ENCODE results near the gene NOL9. TPM values are rescaled to one million over a fixed set of nuclear protein-coding genes. Genes with fewer than 3 reads are reported as not detected.

The NOL9 gene
- total RNA-seq, 4 donors from 2014 or later, result 19.4 to 33.6 (median 27.5) TPM

DNA sequence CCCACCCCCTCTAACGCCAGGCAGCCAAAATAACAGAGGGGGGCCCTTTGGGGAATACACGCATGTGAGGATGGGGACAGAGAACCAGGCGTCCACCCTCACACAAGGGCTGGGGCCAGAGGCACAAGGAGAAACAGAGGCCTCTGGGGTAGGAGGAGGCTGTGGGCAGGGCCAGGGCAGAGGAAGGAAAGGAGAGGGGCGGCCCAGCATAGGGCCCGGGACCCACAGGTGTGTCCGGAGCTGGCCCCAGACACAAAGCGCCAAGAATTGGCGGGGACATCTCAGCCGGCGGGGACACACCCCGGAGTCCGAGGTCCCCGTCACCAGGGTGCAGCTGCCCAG lies 69.5 kb downstream of the NOL9 start:
- H3K27me3 ChIP-seq, result peaks cover 18% of the 10 kb centered on the region
- WGBS, result 26% methylated on average over 7 of the region's 13 CpGs
- DNase-seq (ENCODE audit: low spot score in 2 of 2), result no peak
- H3K9me3 ChIP-seq, result no peaks in the 10 kb centered on the region
- TF ChIP-seq POLR2A (IDR thresholded peaks at IDR 0.05) (no peak), POLR2AphosphoS5 (IDR thresholded peaks at IDR 0.05) (no peak), EP300 (IDR thresholded peaks at IDR 0.05) (no peak)
- TF ChIP-seq, protein P1, sequence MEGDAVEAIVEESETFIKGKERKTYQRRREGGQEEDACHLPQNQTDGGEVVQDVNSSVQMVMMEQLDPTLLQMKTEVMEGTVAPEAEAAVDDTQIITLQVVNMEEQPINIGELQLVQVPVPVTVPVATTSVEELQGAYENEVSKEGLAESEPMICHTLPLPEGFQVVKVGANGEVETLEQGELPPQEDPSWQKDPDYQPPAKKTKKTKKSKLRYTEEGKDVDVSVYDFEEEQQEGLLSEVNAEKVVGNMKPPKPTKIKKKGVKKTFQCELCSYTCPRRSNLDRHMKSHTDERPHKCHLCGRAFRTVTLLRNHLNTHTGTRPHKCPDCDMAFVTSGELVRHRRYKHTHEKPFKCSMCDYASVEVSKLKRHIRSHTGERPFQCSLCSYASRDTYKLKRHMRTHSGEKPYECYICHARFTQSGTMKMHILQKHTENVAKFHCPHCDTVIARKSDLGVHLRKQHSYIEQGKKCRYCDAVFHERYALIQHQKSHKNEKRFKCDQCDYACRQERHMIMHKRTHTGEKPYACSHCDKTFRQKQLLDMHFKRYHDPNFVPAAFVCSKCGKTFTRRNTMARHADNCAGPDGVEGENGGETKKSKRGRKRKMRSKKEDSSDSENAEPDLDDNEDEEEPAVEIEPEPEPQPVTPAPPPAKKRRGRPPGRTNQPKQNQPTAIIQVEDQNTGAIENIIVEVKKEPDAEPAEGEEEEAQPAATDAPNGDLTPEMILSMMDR (IDR thresholded peaks at IDR 0.05), result no peak
- H3K27ac ChIP-seq, result peak overlapping the region; percentile 83
- H3K36me3 ChIP-seq, result no peaks in the 10 kb centered on the region
- peaks cover 67% of the 10 kb centered on the region for H3K4me1 ChIP-seq
- H3K4me3 ChIP-seq, result peak overlapping the region; percentile 65

DNA sequence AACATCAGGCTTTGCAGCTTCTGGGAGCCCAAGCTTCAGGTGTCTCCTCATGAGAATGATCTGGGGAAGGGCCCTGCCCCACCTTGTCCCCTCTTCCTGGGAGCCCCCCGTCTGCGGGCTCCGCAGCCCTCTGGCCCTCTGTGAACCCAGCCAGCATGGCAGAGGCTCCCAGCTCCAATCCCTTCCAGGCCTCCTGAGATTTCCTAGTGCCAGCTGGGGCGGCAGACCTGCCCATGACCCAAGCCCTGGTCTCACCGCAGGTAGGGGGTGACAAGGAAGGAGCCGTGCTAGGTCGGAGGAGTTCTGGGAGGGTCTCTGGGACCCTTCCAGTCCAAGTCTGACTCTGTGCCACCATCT lies 70.6 kb downstream of the NOL9 start:
- TF ChIP-seq EP300 (IDR thresholded peaks at IDR 0.05) (no peak), POLR2AphosphoS5 (IDR thresholded peaks at IDR 0.05) (no peak)
- TF ChIP-seq, protein P1 (IDR thresholded peaks at IDR 0.05), result no peak
- Histone ChIP-seq H3K27ac (peak overlapping the region; percentile 83), H3K4me3 (no peak overlapping the region), H3K4me1 (peaks cover 60% of the 10 kb centered on the region), H3K27me3 (peaks cover 18% of the 10 kb centered on the region), H3K9me3 (no peaks in the 10 kb centered on the region), H3K36me3 (no peaks in the 10 kb centered on the region)
- WGBS, result 87% methylated on average over 3 of the region's 7 CpGs
- DNase-seq (ENCODE audit: low spot score in 2 of 2), result no peak

DNA sequence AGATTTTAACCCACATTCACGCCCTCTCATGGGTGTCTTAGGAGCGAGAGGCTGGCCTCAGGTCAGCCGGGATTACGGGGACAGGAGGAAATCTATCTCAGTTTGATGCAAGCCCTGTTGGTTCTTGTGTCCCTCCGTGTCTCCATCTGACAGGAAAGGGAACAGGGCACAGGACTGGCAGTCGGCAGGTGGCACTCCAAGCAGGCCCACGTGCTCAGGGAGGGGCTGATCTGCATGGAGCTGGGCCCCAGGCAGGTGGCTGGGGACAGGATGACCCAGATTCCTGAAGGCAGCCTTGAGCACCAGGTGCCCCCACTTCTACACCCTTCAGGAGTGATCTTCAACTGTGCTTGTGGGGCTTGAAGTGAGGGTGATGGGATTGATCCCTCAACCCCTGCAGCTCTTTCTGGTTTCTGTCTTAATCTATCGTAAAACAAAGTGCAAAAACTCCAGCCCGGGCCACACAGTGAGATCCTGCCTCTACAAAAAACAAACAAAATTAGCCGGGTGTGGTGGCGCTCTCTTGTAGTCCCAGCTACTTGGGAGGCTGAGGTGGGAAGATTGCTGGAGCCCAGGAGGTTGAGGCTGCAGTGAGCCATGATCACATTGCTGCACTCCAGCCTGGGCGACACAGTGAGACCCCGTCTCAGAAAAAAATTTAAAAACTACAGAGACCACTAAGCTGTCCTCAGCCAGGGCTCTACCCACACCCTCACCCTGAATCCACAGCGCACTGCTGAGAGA lies 71.1 kb downstream of the NOL9 start:
- H3K9me3 ChIP-seq, result no peaks in the 10 kb centered on the region
- no peaks in the 10 kb centered on the region for H3K36me3 ChIP-seq
- H3K27me3 ChIP-seq, result peaks cover 18% of the 10 kb centered on the region
- no peak overlapping the region for H3K4me3 ChIP-seq
- DNase-seq (ENCODE audit: low spot score in 2 of 2), result no peak
- TF ChIP-seq, protein P1 (IDR thresholded peaks at IDR 0.05), result no peak
- no peak for TF ChIP-seq EP300 (IDR thresholded peaks at IDR 0.05)
- no peak for TF ChIP-seq POLR2A (IDR thresholded peaks at IDR 0.05)
- TF ChIP-seq POLR2AphosphoS5 (IDR thresholded peaks at IDR 0.05), result no peak
- peaks cover 55% of the 10 kb centered on the region for H3K4me1 ChIP-seq
- H3K27ac ChIP-seq, result peak overlapping the region; percentile 83
- 60% methylated on average over 7 of the region's 14 CpGs for WGBS

DNA sequence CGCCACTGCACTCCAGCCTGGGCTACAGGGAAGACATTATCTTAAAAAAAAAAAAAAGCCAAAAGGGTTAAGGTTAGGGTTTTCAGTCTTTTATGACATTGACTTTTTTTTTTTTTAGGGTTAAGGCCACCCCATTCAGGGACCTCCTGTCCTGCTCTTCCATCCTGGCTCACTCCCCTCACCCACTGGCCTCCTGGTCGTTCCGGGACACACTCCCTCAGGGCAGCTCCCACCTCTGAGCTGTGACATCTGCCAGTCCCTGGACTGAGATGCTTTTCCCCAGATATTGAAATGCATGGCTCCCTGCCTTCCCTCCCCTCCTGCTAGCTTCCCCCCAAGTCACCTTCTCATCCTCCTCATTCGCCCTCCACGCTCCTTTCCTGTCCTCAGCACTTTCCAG lies 72.5 kb downstream of the NOL9 start:
- peaks cover 41% of the 10 kb centered on the region for H3K4me1 ChIP-seq
- no peaks in the 10 kb centered on the region for H3K9me3 ChIP-seq
- H3K27me3 ChIP-seq, result peaks cover 18% of the 10 kb centered on the region
- TF ChIP-seq POLR2A (IDR thresholded peaks at IDR 0.05), result no peak
- no peak for TF ChIP-seq EP300 (IDR thresholded peaks at IDR 0.05)
- TF ChIP-seq, protein P1 (IDR thresholded peaks at IDR 0.05), result no peak
- TF ChIP-seq POLR2AphosphoS5 (IDR thresholded peaks at IDR 0.05), result no peak
- H3K4me3 ChIP-seq, result no peak overlapping the region
- 84% methylated on average over 5 of the region's 5 CpGs for WGBS
- no peak overlapping the region for H3K27ac ChIP-seq
- H3K36me3 ChIP-seq, result peaks cover 7% of the 10 kb centered on the region
- DNase-seq (ENCODE audit: low spot score in 2 of 2), result no peak

DNA sequence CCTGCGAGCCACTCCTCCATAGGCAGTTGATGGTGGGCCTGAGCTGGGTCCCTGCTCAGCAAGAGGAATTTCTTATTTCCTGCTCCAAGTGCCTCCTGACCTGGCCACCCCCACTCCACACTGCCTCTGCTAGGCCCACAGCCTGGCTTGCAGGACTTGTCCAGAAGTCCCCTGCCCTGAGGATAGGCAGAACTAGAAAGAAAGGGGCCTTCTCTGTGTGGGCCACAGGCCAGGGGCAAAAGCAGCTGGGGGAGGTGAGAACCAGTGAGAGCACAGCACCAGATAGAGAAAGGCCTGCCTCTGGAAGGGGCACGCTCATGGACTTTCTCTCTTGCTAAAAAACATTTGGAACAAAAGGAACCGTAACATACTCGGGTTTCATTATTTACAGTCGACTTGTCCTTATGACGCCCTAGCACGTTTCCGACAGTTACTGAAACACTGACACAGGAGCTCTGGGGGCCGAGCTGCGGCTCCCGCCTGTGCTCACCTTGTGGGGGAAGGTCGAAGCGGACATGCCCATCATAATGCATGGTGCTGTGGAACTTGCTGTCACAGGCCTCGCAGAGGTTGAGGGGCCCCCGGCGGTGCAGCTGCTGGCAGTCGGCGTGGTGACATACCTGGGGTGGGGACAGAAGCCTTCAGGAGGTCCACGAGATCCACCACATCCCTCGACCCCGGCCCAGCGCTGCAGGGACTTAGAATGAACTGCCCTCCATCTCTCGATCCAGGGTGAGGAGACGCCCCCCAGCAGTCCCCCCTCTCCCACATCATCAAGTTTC lies 77.1 kb downstream of the NOL9 start:
- Histone ChIP-seq H3K27ac (no peak overlapping the region), H3K36me3 (peaks cover 20% of the 10 kb centered on the region), H3K27me3 (no peaks in the 10 kb centered on the region), H3K4me3 (no peak overlapping the region), H3K9me3 (no peaks in the 10 kb centered on the region), H3K4me1 (peaks cover 28% of the 10 kb centered on the region)
- 86% methylated on average over 19 of the region's 24 CpGs for WGBS
- TF ChIP-seq POLR2AphosphoS5 (IDR thresholded peaks at IDR 0.05) (no peak), POLR2A (IDR thresholded peaks at IDR 0.05) (no peak), EP300 (IDR thresholded peaks at IDR 0.05) (no peak)
- TF ChIP-seq, protein P1 (IDR thresholded peaks at IDR 0.05), result no peak
- no peak for DNase-seq (ENCODE audit: low spot score in 2 of 2)
